HG02678 (cell line): ENCODE results near the gene NCBP2L.
"Not testable (repeated sequence)": the region's sequence is repeated elsewhere in the genome, so short reads cannot be mapped to it uniquely, and the experiment has no call there.

Experiments used
- ATAC-seq: cut with Tn5 transposase; IDR thresholded peaks from one replicate; pipeline ENCODE4 v1.9.1; 2021; ENCODE audit warnings: mild to moderate bottlenecking, moderate library complexity; ENCODE audit not compliant: unreplicated experiment

The NCBP2L gene

GRCh38 chrX:107804427-107804826, 26.9 kb downstream of the NCBP2L start:
- ATAC-seq: no peak

DNA sequence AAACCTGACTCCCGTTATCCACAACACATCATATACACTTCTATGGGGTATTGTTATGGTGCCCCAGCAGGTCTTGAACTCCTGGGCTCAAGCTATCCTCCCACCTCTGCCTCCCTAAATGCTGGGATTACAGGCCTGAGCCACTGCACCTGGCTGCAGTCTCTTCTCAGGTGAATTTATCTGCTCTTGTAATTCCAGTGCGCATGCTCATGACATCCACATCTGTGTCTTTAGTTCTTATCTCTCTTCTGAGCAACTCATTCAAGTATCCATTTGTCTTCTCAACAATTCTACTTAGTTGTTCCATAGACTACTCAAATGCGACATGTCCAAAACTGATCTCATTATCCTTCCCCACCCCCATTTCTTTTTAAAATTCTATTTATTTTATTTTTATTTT, 27.6 kb downstream of the NCBP2L start:
- ATAC-seq: no peak

DNA sequence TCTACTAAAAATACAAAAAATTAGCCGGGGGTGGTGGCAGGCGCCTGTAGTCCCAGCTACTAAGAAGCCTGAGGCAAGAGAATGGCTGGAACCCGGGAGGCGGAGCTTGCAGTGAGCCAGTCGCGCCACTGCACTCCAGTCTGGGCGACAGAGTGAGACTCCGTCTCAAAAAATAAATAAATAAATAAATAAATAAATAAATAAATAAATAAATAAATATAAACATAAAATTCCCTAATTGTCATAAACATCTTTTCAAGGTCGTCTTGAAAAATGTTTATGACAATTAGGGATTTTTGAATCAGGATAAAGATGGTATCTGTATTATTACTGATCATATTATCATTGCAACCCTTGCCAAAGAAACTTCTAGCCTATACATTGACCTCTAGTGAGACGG, 32.5 kb downstream of the NCBP2L start:
- ATAC-seq: not testable (repeated sequence)

- ATAC-seq: no peak
Measured at GRCh38 chrX:107818900-107819521, 41.5 kb downstream of the NCBP2L start.

DNA sequence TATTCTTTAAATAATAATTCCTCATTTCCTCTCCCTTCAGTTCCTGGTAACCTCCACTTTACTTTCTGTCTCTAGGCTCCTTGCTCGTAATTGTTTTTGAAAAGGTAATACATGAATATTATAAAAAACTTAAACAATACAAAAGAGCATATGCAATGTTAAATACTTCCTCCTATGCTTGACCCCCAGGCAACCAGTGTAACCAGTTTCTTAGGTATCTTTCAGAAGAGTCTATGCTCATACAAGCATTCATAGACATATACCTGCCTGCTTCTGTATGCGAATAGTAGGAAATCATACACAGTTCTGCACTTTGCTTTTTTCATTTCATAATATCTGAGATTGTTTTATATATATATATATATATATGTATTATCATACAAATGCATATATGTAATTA, 45.5 kb downstream of the NCBP2L start:
- no peak for ATAC-seq

GRCh38 chrX:107823456-107823855, 45.9 kb downstream of the NCBP2L start:
- no peak for ATAC-seq

DNA sequence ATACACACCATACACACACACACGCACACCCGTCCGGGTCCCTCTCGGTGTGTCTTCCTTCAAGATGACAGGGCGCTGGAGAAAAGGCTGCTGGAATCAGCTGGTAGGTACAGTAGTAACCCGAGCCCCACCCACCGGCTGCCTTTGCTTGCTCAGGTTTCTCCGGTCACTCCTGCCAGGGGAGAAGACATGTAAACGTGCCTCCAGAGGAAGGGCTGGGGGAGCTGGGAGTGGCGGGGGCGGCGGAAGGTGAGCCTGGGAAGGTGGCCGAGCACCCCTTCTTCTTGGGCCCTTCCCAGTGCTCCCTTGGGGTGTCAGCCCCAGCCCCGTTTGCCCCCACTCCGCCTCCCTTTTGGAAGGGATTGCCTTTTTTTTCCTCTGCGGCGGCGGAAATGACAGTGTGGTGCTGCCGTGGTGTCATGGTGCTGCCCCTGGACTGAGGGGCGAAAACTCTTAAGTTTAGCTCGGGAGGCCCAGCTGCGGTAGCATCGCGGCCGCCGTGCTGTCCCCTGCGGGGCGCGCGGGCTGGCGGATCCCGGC, 48.2 kb downstream of the NCBP2L start, which contains the start of gene MID2:
MID2 (plus strand) TSS at position 169 of the 540 bp plus-strand sequence. CDS start 561 bp downstream, outside the sequence.
- ATAC-seq: peak; percentile 38

- ATAC-seq: peak; percentile 62
Measured at GRCh38 chrX:107826238-107827029, 48.9 kb downstream of the NCBP2L start.

- no peak for ATAC-seq
Measured at GRCh38 chrX:107827030-107827831, 49.7 kb downstream of the NCBP2L start.

DNA sequence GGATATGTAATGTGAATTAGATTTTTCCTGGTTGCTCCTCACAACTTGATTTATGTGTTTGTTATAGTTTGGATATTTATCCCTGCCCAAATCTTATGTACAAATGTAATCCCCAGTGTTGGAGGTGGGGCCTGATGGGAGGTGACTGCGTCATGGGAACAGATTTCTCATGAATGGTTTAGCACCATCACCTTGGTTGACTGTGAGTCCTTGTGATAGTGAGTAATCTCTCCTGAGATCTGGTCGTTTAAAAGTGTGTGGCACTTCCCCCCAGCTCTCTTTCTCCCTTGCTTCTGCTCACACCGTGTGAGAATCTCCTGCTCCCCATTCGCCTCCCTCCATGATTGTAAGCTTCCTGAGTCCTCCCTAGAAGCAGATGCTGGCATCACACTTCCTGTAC, 50.3 kb downstream of the NCBP2L start:
- no peak for ATAC-seq

DNA sequence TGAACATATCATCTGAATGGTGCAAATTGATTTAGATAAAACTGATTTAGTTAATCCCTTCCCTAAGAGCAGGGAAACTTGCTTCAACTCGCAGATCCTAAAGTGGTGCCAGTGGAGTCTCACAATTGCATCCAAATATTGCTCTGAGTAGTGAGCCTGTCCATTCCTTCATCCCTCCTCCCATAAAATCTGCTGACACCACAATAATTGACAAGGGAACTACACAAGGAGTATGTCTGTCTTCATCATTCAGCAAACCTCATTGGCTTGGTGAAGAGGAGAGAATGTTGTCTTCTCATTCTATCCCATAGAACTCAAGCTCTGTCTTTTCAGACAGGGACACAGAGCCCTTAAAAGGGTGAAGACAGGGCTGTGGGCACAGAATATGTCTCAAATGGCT, 52.3 kb downstream of the NCBP2L start:
- ATAC-seq: no peak

- ATAC-seq: no peak
Measured at GRCh38 chrX:107831071-107831730, 53.7 kb downstream of the NCBP2L start.

DNA sequence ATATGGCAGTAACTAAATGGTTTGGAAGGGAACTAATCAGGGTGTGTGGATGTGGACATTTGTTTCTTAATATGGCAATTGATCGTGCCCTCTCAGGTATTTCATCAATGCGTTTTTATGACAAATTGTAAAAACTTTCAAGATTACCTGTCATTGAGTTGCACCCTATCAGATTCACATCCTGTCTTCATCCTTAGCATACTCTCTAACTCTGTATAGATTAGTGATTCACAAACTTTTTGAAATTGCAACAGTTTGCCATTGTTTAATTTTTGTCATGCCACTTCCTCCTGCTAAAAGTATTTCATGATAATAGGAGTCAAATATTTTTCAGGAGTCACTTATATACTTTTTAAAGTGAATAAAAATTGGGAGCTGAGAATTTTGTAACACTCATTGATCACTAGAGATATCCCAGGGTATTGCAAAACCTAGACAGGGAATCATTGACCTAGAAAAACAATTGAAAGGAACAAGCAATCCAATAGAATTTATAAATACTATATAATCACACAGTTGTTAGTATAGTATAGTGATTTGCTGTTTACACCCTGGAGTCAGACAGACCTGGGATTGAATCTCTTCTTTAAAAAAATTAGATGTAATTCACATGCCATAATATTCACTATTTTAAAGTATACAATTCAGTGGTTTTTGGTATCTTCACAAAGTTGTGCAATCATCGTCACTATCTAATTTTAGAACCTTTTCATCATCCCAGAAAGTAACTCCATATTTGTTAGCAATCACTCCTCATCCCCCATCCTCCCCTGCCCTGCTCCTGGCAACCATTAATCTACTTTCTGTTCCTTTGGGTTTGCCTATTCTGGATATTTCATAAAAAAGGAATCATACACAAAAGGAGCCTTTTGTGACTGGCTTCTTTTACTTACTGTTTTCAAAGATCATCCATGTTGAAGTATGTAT, 57.0 kb downstream of the NCBP2L start:
- ATAC-seq: no peak

- no peak for ATAC-seq
Measured at GRCh38 chrX:107836958-107837357, 59.4 kb downstream of the NCBP2L start.

GRCh38 chrX:107840971-107841370, 63.4 kb downstream of the NCBP2L start:
- ATAC-seq: no peak

DNA sequence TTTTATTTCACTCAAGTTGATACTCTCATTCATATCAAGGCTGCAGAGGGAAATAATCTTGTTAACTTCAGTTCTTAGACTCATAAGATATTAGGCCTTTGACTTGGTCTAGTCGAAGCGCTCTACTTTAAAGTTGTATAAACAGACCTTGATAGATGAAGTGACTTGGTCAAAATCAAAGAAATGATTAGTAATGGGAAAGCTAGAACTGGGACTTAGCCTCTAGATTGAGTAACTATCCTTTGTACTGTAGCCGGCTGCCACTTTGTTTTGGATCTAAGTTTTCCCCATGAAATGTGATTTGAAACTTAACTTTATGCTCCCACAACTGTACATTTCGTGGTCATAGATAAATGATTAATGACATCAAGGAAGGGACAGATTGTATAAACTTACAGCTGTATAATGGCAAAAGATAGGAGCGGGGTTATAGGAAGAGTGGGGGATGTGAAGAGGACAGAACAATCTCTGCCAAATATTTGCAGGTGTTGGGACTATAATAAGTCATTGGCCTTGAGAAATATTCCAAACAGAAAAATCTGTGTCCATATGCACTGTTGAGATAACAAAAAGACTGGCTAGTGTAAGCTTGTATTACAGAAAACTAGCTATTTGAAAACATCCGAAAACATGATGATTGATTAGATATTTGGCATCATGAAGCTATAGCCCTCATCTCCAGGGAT, 65.3 kb downstream of the NCBP2L start:
- ATAC-seq: no peak
